ENCODE data around the gene INPP5E. TPM values are rescaled to one million over a fixed set of nuclear protein-coding genes. Genes with fewer than 3 reads are reported as not detected.
"Not testable (repeated sequence)": the region's sequence is repeated elsewhere in the genome, so short reads cannot be mapped to it uniquely, and the experiment has no call there.

The INPP5E gene
- total and polyA plus RNA-seq, 12 donors: 6.6 to 16.8 (median 9.3) TPM

DNA sequence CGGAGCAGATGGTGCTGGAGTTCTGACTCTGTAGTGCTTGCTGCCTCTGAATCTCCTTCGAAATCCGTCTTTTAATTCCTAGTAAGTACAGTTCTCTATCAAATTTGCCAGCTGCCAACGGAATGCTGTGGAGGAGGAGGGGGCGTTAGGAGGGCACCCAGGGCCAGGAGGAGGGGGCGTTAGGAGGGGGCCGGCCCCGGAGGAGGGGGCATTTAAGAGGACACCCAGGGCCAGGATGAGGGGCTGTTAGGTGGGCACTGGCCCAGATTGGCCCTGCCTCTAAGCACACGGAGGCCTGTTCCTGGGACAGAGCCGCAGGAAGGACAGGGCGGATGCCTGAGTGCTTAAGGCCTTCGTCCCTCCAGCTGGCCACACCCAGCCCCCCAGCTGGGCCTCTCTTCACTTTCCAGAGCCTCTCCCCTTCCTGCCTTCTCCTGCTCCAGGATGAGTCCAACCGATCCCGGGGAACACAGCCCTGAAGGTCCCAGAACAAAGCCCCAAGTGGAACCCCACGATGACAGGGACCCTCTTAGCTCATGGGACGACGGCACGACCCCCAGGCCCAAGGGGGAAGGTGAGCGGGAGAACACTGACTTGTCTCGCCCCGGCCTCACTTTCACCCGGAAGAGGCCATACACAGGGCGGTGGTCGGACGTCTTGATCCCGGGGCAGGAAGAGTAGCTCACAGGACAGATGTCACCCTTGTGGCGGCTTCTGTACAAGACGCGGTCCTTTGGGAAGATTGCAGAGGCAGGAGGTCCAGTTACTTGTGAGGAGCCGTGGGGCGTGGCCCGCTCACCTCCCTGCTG lies 9.8 kb downstream of the INPP5E start:
- ATAC-seq (peak in 5 of 8 donors; percentile 24 to 71 (median 58)), DNase-seq (no peak)
- intact Hi-C loops (cut with DNase I): no loop called here
- Histone ChIP-seq H3K9me3 (no peaks in the 10 kb centered on the region), H3K4me1 (peaks cover 0 to 9% (median 0%) of the 10 kb centered on the region in 9 donors), H3K4me3 (peak overlapping the region in 1 of 10 donors; percentile 8), H3K36me3 (peaks cover 3 to 78% (median 9%) of the 10 kb centered on the region in 9 donors), H3K27me3 (no peaks in the 10 kb centered on the region), H3K27ac (peak overlapping the region in 4 of 10 donors; percentile 31 to 43 (median 35))
- TF ChIP-seq, protein P1, sequence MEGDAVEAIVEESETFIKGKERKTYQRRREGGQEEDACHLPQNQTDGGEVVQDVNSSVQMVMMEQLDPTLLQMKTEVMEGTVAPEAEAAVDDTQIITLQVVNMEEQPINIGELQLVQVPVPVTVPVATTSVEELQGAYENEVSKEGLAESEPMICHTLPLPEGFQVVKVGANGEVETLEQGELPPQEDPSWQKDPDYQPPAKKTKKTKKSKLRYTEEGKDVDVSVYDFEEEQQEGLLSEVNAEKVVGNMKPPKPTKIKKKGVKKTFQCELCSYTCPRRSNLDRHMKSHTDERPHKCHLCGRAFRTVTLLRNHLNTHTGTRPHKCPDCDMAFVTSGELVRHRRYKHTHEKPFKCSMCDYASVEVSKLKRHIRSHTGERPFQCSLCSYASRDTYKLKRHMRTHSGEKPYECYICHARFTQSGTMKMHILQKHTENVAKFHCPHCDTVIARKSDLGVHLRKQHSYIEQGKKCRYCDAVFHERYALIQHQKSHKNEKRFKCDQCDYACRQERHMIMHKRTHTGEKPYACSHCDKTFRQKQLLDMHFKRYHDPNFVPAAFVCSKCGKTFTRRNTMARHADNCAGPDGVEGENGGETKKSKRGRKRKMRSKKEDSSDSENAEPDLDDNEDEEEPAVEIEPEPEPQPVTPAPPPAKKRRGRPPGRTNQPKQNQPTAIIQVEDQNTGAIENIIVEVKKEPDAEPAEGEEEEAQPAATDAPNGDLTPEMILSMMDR (IDR thresholded peaks at IDR 0.05): no peak
- 75 to 77% methylated on average over 32 of the region's 32 CpGs for WGBS, 2 donors

DNA sequence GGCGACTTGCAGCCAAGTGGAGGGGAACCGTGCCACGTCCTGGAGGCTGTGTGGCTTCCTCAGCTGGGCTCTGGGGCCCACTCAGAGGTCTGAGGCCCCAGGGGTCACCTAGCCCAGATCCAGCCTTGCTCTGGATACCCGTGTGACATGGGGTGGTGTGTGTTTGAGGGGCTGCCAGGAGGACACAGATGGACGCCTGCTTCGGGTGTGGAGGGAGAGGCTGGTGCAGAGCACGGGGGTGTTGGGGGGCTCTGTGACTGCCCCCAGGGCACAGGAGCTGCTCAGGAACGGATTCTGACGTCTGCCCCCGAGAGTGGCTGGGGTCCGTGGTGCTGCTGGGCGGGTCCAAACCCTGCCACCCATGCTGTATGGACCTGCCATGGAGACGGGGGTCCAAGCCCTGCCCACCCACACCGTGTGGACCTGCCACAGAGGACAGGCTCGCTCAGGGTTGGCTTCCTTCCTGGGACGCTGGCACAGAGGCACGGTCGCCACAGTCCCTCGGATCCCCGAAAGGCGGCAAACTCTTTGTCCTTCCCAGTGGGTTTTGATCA lies 10.5 kb downstream of the INPP5E start:
- no peaks in the 10 kb centered on the region for H3K27me3 ChIP-seq
- H3K9me3 ChIP-seq: no peaks in the 10 kb centered on the region
- peaks cover 0 to 9% (median 0%) of the 10 kb centered on the region in 9 donors for H3K4me1 ChIP-seq
- WGBS, 2 donors: 86 to 91% methylated on average over 21 of the region's 21 CpGs
- H3K36me3 ChIP-seq: peaks cover 3 to 83% (median 10%) of the 10 kb centered on the region in 9 donors
- no peak overlapping the region for H3K4me3 ChIP-seq
- H3K27ac ChIP-seq: peak overlapping the region in 2 of 10 donors; percentile 25 to 43
- TF ChIP-seq, protein P1 (IDR thresholded peaks at IDR 0.05): no peak
- intact Hi-C loops (cut with DNase I): no loop called here
- DNase-seq: no peak
- ATAC-seq: peak in 2 of 8 donors; percentile 7 to 27

DNA sequence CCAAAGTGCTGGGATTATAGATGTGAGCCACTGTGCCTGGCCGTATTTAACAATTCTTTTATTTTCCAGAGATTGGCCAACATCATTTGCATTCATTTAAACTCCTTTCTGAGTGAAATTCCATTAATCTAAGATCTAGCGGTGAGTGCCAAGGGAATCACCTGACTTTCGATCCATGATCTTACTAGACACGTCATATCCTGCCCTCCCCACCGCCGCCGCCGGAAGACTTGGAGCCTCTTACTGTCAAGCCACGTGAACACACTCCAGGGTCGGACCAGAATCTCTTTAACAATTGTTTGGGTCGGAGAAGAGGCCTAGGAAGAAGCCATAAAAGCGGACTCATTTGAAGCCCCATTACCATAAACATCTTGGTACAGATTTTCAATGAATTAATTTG lies 12.9 kb downstream of the INPP5E start:
- ATAC-seq: no peak
- Histone ChIP-seq H3K9me3 (no peaks in the 10 kb centered on the region), H3K27ac (no peak overlapping the region), H3K4me1 (peaks cover 0 to 9% (median 0%) of the 10 kb centered on the region in 9 donors), H3K27me3 (no peaks in the 10 kb centered on the region), H3K36me3 (peaks cover 5 to 83% (median 30%) of the 10 kb centered on the region in 9 donors), H3K4me3 (no peak overlapping the region)
- no peak for DNase-seq
- intact Hi-C loops (cut with DNase I): no loop called here
- WGBS, 2 donors: 84 to 85% methylated on average over 12 of the region's 12 CpGs
- TF ChIP-seq, protein P1 (IDR thresholded peaks at IDR 0.05): no peak

DNA sequence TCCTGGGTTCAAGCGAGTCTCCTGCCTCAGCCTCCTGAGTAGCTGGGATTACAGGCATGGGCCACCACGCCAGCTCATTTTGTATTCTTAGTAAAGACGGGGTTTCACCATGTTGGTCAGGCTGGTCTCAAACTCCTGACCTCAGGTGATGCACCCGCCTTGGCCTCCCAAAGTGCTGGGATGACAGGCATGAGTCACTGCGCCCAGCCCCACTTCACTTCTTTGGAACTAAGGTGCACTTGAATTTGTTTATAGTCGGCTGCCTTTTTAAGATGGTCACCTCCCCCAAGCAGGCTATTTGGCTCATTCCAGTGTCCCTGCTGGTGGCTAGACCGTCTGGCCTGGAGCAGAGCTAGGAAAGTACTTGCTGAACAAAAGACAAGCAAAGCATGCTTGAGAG lies 14.3 kb downstream of the INPP5E start:
- H3K27me3 ChIP-seq; H3K9me3 ChIP-seq; ATAC-seq; DNase-seq; H3K4me1 ChIP-seq; H3K4me3 ChIP-seq; H3K27ac ChIP-seq; intact Hi-C loops (cut with DNase I): not testable (repeated sequence)
- WGBS, 2 donors: 82 to 84% methylated on average over 7 of the region's 7 CpGs
- H3K36me3 ChIP-seq: peaks cover 7 to 90% (median 38%) of the 10 kb centered on the region in 9 donors

All from heart right ventricle (tissue), 16 donors.